Right lobe of liver (tissue), 4 donors: Measurements from ENCODE around the gene CPLX3.

ENCODE experiments used
- CTCF ChIP-seq, 4 donors: fragments of 200-600 bp in 3 of 4; fragments of 450-650 bp in 1 of 4; IDR thresholded peaks; one replicate each; pipeline versions ENCODE4 v1.5.1 to v1.8.0; 2016 to 2022; ENCODE audit warnings: antibody characterized with exemption in 4 of 4, mild to moderate bottlenecking in 2 of 4
- POLR2A ChIP-seq: fragments of 450-650 bp; IDR thresholded peaks from one replicate; pipeline ENCODE4 v1.6.1; 2017; ENCODE audit warnings: antibody characterized with exemption, mild to moderate bottlenecking
- donor health status: DM: no; HTN: no; CAD: no.
- donor health status: DM: no; HTN: no; CAD: no.
- donor health status: DM: no; HTN: yes; CAD: no.

DNA sequence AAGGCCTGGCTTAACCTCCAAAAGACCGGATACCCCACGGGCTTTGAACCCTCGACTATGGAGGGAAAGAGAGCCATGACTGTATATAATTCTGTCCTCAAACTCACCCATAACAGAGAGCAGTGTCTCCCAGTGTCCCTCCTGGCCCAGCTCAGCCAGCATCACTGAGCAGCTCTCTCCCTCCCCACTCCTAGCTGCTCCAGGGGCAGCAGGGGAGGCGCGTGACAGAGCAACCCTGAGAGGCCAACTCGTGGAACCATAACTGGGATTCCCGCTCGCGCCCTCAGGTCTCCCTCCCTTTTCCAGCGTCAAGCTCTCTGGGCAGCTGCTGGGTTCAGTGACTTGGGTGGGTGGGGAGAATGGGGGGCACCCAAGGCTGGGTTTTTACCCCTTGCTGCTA is 561 bp upstream of the CPLX3 start:
- TF ChIP-seq POLR2A (no peak), CTCF (IDR thresholded peaks at IDR 0.05) (no peak)
